CD14-positive monocyte (primary cell): ENCODE measurements around the gene DOCK4. TPM values are rescaled to one million over a fixed set of nuclear protein-coding genes. Genes with fewer than 3 reads are reported as not detected.

ENCODE experiments used
- DNase-seq, 3 donors: peaks; one replicate each; pipeline ENCODE4 v3.0.0-alpha.2; 2011 to 2022
- H2AFZ ChIP-seq: 2 replicates; pipeline ENCODE4 v1.6.0; 2012; ENCODE audit warnings: mild to moderate bottlenecking, low read depth, low read length, inconsistent platforms; ENCODE audit not compliant: insufficient read depth, poor library complexity, severe bottlenecking
- H3K27ac ChIP-seq, 2 donors: 1 replicate in 1 of 2; 2 replicates in 1 of 2; pipeline ENCODE4 v1.5.1; 2012 to 2013; ENCODE audit warnings: low read length in 2 of 2, control low read depth in 1 of 2, inconsistent platforms in 1 of 2, low read depth in 1 of 2, mild to moderate bottlenecking in 1 of 2
- H3K27me3 ChIP-seq, 2 donors: one replicate each; pipeline versions ENCODE4 v1.6.0 to v1.6.1; 2011 to 2013; ENCODE audit warnings: low read length in 2 of 2; ENCODE audit not compliant: control insufficient read depth in 2 of 2, insufficient read depth in 2 of 2
- H3K36me3 ChIP-seq, 2 donors: replicated peaks in 1 of 2; 1 replicate in 1 of 2; 2 replicates in 1 of 2; pipeline versions ENCODE4 v1.5.1 to v1.6.1; 2012 to 2013; ENCODE audit warnings: low read length in 2 of 2, control low read depth in 1 of 2, inconsistent platforms in 1 of 2, mild to moderate bottlenecking in 1 of 2; ENCODE audit not compliant: insufficient read depth in 2 of 2, control insufficient read depth in 1 of 2
- H3K4me1 ChIP-seq, 2 donors: 1 replicate in 1 of 2; 2 replicates in 1 of 2; pipeline versions ENCODE4 v1.5.1 to v1.6.1; 2012 to 2013; ENCODE audit warnings: low read length in 2 of 2, control low read depth in 1 of 2, inconsistent platforms in 1 of 2, mild to moderate bottlenecking in 1 of 2, moderate library complexity in 1 of 2; ENCODE audit not compliant: insufficient read depth in 2 of 2, control insufficient read depth in 1 of 2
- H3K4me2 ChIP-seq: replicated peaks from 2 replicates; pipeline ENCODE3; 2012; ENCODE audit warnings: low read length, moderate library complexity, mild to moderate bottlenecking; ENCODE audit not compliant: poor library complexity, severe bottlenecking; ENCODE audit errors: extremely low read depth
- H3K4me3 ChIP-seq, 3 experiments: fragments of 200-600 bp in 1 of 3; sonication (generic) in 1 of 3; replicated peaks in 1 of 3; 1 replicate in 2 of 3; 2 replicates in 1 of 3; pipeline ENCODE4 v1.5.1; 2011 to 2013; ENCODE audit warnings: low read length in 3 of 3, mild to moderate bottlenecking in 3 of 3, control low read depth in 2 of 3, low read depth in 2 of 3, inconsistent platforms in 1 of 3, moderate library complexity in 1 of 3
- H3K79me2 ChIP-seq: 2 replicates; pipeline ENCODE4 v1.6.0; 2012; ENCODE audit warnings: mild to moderate bottlenecking, control low read depth, inconsistent platforms, low read length, moderate library complexity; ENCODE audit not compliant: insufficient read depth
- H3K9ac ChIP-seq: 2 replicates; pipeline ENCODE4 v1.6.0; 2017; ENCODE audit warnings: low read length, mild to moderate bottlenecking; ENCODE audit not compliant: insufficient read depth, poor library complexity, severe bottlenecking
- H3K9me3 ChIP-seq, 2 donors: replicated peaks in 1 of 2; 1 replicate in 1 of 2; 2 replicates in 1 of 2; pipeline versions ENCODE4 v1.5.1 to v1.6.1; 2012 to 2013; ENCODE audit warnings: low read length in 2 of 2, control low read depth in 1 of 2; ENCODE audit not compliant: control insufficient read depth in 1 of 2, insufficient read depth in 1 of 2
- H4K20me1 ChIP-seq: 2 replicates; pipeline ENCODE4 v1.6.0; 2012; ENCODE audit warnings: mild to moderate bottlenecking, low read length, control low read depth, moderate library complexity; ENCODE audit not compliant: insufficient read depth
- H3K27ac Mint-ChIP-seq, 7 donors: one replicate each; pipeline ENCODE4 v1.8.0; 2020; ENCODE audit warnings: mild to moderate bottlenecking in 7 of 7, mixed read lengths in 7 of 7, moderate library complexity in 6 of 7, inconsistent platforms in 2 of 7
- H3K27me3 Mint-ChIP-seq, 3 donors: one replicate each; pipeline ENCODE4 v1.8.0; 2021 to 2022; ENCODE audit warnings: low read depth in 3 of 3, mild to moderate bottlenecking in 3 of 3, mixed read lengths in 3 of 3, moderate library complexity in 3 of 3, inconsistent platforms in 1 of 3
- H3K36me3 Mint-ChIP-seq, 2 donors: one replicate each; pipeline ENCODE4 v1.8.0; 2020; ENCODE audit warnings: mixed read lengths in 2 of 2, inconsistent platforms in 1 of 2, mild to moderate bottlenecking in 1 of 2
- H3K4me1 Mint-ChIP-seq: one replicate; pipeline ENCODE4 v1.8.0; 2020; ENCODE audit warnings: mild to moderate bottlenecking, mixed read lengths
- H3K4me3 Mint-ChIP-seq, 2 donors: one replicate each; pipeline ENCODE4 v1.8.0; 2020; ENCODE audit warnings: mild to moderate bottlenecking in 2 of 2, mixed read lengths in 2 of 2, moderate library complexity in 1 of 2
- H3K9me3 Mint-ChIP-seq, 7 donors: one replicate each; pipeline ENCODE4 v1.8.0; 2020 to 2022; ENCODE audit warnings: mixed read lengths in 7 of 7, mild to moderate bottlenecking in 6 of 7, moderate library complexity in 6 of 7, inconsistent platforms in 2 of 7
- CTCF ChIP-seq: fragments of 200-600 bp; IDR thresholded peaks from one replicate; pipeline ENCODE4 v1.8.0; 2022; ENCODE audit warnings: antibody characterized with exemption, mild to moderate bottlenecking
- WGBS: methylation state at CpG from one replicate; pipeline ENCODE4 v1.1.5; 2013; ENCODE audit warnings: missing lambda C conversion rate; ENCODE audit not compliant: insufficient coverage; 5-methylcytosine and 5-hydroxymethylcytosine counted together
- intact Hi-C, 2 donors: fragments of 100-400 bp; cut with micrococcal nuclease; formaldehyde crosslinking; loops; one replicate each; pipeline versions ENCODE4 v1.15.0 to v1.15.1; 2023
- polyA plus RNA-seq, 3 donors: library from polyadenylated mRNA; depleted of rRNA in 1 of 3; unstranded in 2 of 3; stranded (reverse) in 1 of 3; fragments of 300-500 nt in 2 of 3; fragments of >200 nt in 1 of 3; fragmentation: Illumina TruSeq in 2 of 3; gene quantifications; 1 replicate in 2 of 3; 2 replicates in 1 of 3; pipeline ENCODE4 v1.2.3, GENCODE V29; 2012 to 2021

The DOCK4 gene
- polyA plus RNA-seq, 3 donors, result 1.3 to 5.0 (median 2.7) TPM

DNA sequence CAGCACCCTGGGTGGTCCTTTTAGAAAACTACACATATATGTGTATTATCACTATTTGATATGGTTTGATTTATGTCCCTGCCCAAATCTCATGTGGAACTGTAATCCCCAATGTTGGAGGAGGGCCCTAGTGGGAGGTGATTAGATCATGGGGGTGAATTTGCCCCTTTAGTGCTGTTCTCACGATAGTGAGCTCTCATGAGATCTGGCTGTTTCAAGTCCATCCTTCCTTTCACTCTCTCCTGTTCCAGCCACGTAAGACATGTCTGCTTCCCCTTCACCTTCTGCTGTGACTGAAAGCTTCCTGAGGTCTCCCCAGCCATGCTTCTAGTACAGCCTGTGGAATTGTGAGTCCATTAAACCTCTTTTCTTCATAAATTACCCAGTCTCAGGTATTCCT is 37.3 kb downstream of the DOCK4 start:
- no peaks in the 10 kb centered on the region for H3K27me3 ChIP-seq
- H3K79me2 ChIP-seq, result no peaks in the 10 kb centered on the region
- H3K4me3 Mint-ChIP-seq, result no peak overlapping the region
- no peaks in the 10 kb centered on the region for H3K36me3 ChIP-seq
- no peak overlapping the region for H2AFZ ChIP-seq
- no peak overlapping the region for H3K27ac ChIP-seq
- intact Hi-C loops, result no loop called here
- peaks cover 0 to 1% (median 0%) of the 10 kb centered on the region in 3 donors for H3K27me3 Mint-ChIP-seq
- no peak for TF ChIP-seq CTCF
- no peaks in the 10 kb centered on the region for H3K9me3 ChIP-seq
- H3K4me3 ChIP-seq, result no peak overlapping the region
- no peak overlapping the region for H3K9ac ChIP-seq
- peaks cover 0 to 2% (median 0%) of the 10 kb centered on the region in 7 donors for H3K9me3 Mint-ChIP-seq
- WGBS, result 90% methylated on average over 1 of the region's 2 CpGs
- H3K4me2 ChIP-seq, result no peak overlapping the region
- no peaks in the 10 kb centered on the region for H3K4me1 ChIP-seq
- H3K27ac Mint-ChIP-seq, result no peak overlapping the region
- no peaks in the 10 kb centered on the region for H4K20me1 ChIP-seq
- DNase-seq, result no peak
- H3K4me1 Mint-ChIP-seq, result no peaks in the 10 kb centered on the region
- H3K36me3 Mint-ChIP-seq, result no peaks in the 10 kb centered on the region

- WGBS, result 80% methylated on average over 1 of the region's 3 CpGs
- Mint-ChIP-seq H3K27me3 (peaks cover 0 to 1% (median under 1%) of the 10 kb centered on the region in 3 donors), H3K27ac (no peak overlapping the region), H3K9me3 (peaks cover 0 to 2% (median 0%) of the 10 kb centered on the region in 7 donors), H3K36me3 (no peaks in the 10 kb centered on the region), H3K4me1 (peaks cover under 1% of the 10 kb centered on the region), H3K4me3 (no peak overlapping the region)
- no peaks in the 10 kb centered on the region for H4K20me1 ChIP-seq
- H3K27ac ChIP-seq, result no peak overlapping the region
- no peak overlapping the region for H3K9ac ChIP-seq
- no peaks in the 10 kb centered on the region for H3K9me3 ChIP-seq
- H3K4me1 ChIP-seq, result no peaks in the 10 kb centered on the region
- H3K4me2 ChIP-seq, result no peak overlapping the region
- intact Hi-C loops, result no loop called here
- TF ChIP-seq CTCF, result no peak
- no peak overlapping the region for H2AFZ ChIP-seq
- H3K4me3 ChIP-seq, result no peak overlapping the region
- H3K36me3 ChIP-seq, result no peaks in the 10 kb centered on the region
- H3K79me2 ChIP-seq, result no peaks in the 10 kb centered on the region
- no peaks in the 10 kb centered on the region for H3K27me3 ChIP-seq
- DNase-seq, result no peak
Measured at GRCh38 chr7:112167147-112167546, 39.1 kb downstream of the DOCK4 start.
